Liver (tissue), 9 donors: ENCODE results near the gene C3orf18. TPM values are rescaled to one million over a fixed set of nuclear protein-coding genes. Genes with fewer than 3 reads are reported as not detected.

Source experiments
- DNase-seq: peaks from one replicate; pipeline ENCODE4 v3.0.0-alpha.2; 2017; ENCODE audit warnings: low spot score
- H3K27ac ChIP-seq, 2 donors: one replicate each; pipeline ENCODE4 v1.7.0; 2013; ENCODE audit warnings: inconsistent platforms in 2 of 2, low read length in 2 of 2, control low read depth in 1 of 2, low read depth in 1 of 2, mild to moderate bottlenecking in 1 of 2
- H3K27me3 ChIP-seq, 4 donors: one replicate each; pipeline versions ENCODE4 v1.6.1 to v1.7.0; 2013; ENCODE audit warnings: low read length in 3 of 4, inconsistent platforms in 1 of 4, mild to moderate bottlenecking in 1 of 4, moderate library complexity in 1 of 4; ENCODE audit not compliant: control insufficient read depth in 4 of 4, insufficient read depth in 4 of 4
- H3K36me3 ChIP-seq, 4 donors: one replicate each; pipeline versions ENCODE4 v1.6.1 to v1.7.0; 2013; ENCODE audit warnings: low read length in 3 of 4, mild to moderate bottlenecking in 3 of 4, low read depth in 1 of 4, moderate library complexity in 1 of 4; ENCODE audit not compliant: control insufficient read depth in 4 of 4, insufficient read depth in 3 of 4
- H3K4me1 ChIP-seq, 4 donors: one replicate each; pipeline versions ENCODE4 v1.6.1 to v1.7.0; 2013; ENCODE audit warnings: low read length in 3 of 4, mild to moderate bottlenecking in 3 of 4, moderate library complexity in 1 of 4; ENCODE audit not compliant: control insufficient read depth in 4 of 4, insufficient read depth in 4 of 4
- H3K4me3 ChIP-seq, 3 donors: one replicate each; pipeline versions ENCODE4 v1.6.1 to v1.7.0; 2013; ENCODE audit warnings: low read length in 3 of 3, control low read depth in 1 of 3, low read depth in 1 of 3, mild to moderate bottlenecking in 1 of 3
- H3K9ac ChIP-seq, 2 donors: one replicate each; pipeline ENCODE4 v1.7.0; 2013; ENCODE audit warnings: low read length in 2 of 2, mild to moderate bottlenecking in 2 of 2, moderate library complexity in 2 of 2, control low read depth in 1 of 2, low read depth in 1 of 2
- H3K9me3 ChIP-seq, 4 donors: one replicate each; pipeline versions ENCODE4 v1.6.1 to v1.7.0; 2013; ENCODE audit warnings: low read length in 3 of 4; ENCODE audit not compliant: control insufficient read depth in 4 of 4
- EGR1 ChIP-seq, 2 donors: IDR thresholded peaks; 2 replicates each; pipeline ENCODE4 v1.6.1; 2016 to 2018; ENCODE audit warnings: antibody characterized with exemption in 2 of 2, low read depth in 2 of 2
- FOXA1 ChIP-seq: IDR thresholded peaks from 2 replicates; pipeline ENCODE4 v1.6.1; 2016; ENCODE audit warnings: antibody characterized with exemption
- FOXA2 ChIP-seq: IDR thresholded peaks from 2 replicates; pipeline ENCODE4 v1.6.1; 2016; ENCODE audit warnings: antibody characterized with exemption
- GABPA ChIP-seq, 2 donors: IDR thresholded peaks in 1 of 2; conservative IDR thresholded peaks in 1 of 2; 2 replicates each; pipeline ENCODE4 v1.6.1; 2016; ENCODE audit warnings: antibody characterized with exemption in 2 of 2, mild to moderate bottlenecking in 1 of 2, moderate library complexity in 1 of 2
- HNF4A ChIP-seq, 2 donors: conservative IDR thresholded peaks; 2 replicates each; pipeline ENCODE4 v1.6.1; 2016; ENCODE audit warnings: antibody characterized with exemption in 2 of 2, mild to moderate bottlenecking in 2 of 2
- HNF4G ChIP-seq: IDR thresholded peaks from 2 replicates; pipeline ENCODE4 v1.6.1; 2016; ENCODE audit warnings: antibody characterized with exemption
- JUND ChIP-seq, 2 donors: IDR thresholded peaks; 2 replicates each; pipeline ENCODE4 v1.6.1; 2016; ENCODE audit warnings: antibody characterized with exemption in 2 of 2
- NR2F2 ChIP-seq: IDR thresholded peaks from 2 replicates; pipeline ENCODE4 v1.6.1; 2016; ENCODE audit warnings: antibody characterized with exemption
- RAD21 ChIP-seq, 2 donors: IDR thresholded peaks; 2 replicates each; pipeline ENCODE4 v1.6.1; 2016; ENCODE audit warnings: antibody characterized with exemption in 2 of 2, mild to moderate bottlenecking in 2 of 2
- RXRA ChIP-seq, 2 donors: IDR thresholded peaks; 2 replicates each; pipeline ENCODE4 v1.6.1; 2017 to 2018; ENCODE audit warnings: antibody characterized with exemption in 2 of 2, mild to moderate bottlenecking in 1 of 2
- SP1 ChIP-seq: IDR thresholded peaks from 2 replicates; pipeline ENCODE4 v1.6.1; 2018; ENCODE audit warnings: antibody characterized with exemption, mild to moderate bottlenecking
- TAF1 ChIP-seq: conservative IDR thresholded peaks from 2 replicates; pipeline ENCODE4 v1.6.1; 2016; ENCODE audit warnings: antibody characterized with exemption, mild to moderate bottlenecking
- YY1 ChIP-seq: IDR thresholded peaks from 2 replicates; pipeline ENCODE4 v1.6.1; 2016; ENCODE audit warnings: antibody characterized with exemption, mild to moderate bottlenecking
- WGBS: extraction: QIAGEN DNeasy Blood & Tissue Kit; methylation state at CpG from one replicate; pipeline ENCODE4 v1.1.7; 2013; 5-methylcytosine and 5-hydroxymethylcytosine counted together
- polyA plus RNA-seq, 2 donors: library from polyadenylated mRNA; stranded (reverse) in 1 of 2; unstranded in 1 of 2; fragments of 200-250 nt in 1 of 2; fragments of >200 nt in 1 of 2; fragmentation: Nextera tagmentation in 1 of 2; extraction: Ambion mirVana in 1 of 2; gene quantifications; one replicate each; pipeline versions ENCODE4 v1.2.1 to v1.2.3, GENCODE V29; 2013 to 2015
- total RNA-seq, 2 donors: library from RNA; depleted of rRNA; stranded (reverse); fragments of >200 nt; gene quantifications; one replicate each; pipeline ENCODE4 v1.2.3, GENCODE V29; 2014
- TF ChIP-seq, protein P1 (sequence below): IDR thresholded peaks from 2 replicates; pipeline ENCODE4 v1.6.1; 2016; ENCODE audit warnings: antibody characterized with exemption
- TF ChIP-seq, protein P2 (sequence below): IDR thresholded peaks from 2 replicates; pipeline ENCODE4 v1.6.1; 2016; ENCODE audit warnings: antibody characterized with exemption
- TF ChIP-seq, protein P3 (sequence below): IDR thresholded peaks from 2 replicates; pipeline ENCODE4 v1.6.1; 2016; ENCODE audit warnings: antibody characterized with exemption
- TF ChIP-seq, protein P4 (sequence below): fragments of 150-350 bp; IDR thresholded peaks from 2 replicates; pipeline ENCODE4 v1.5.1; 2017; ENCODE audit warnings: improper control_type of control experiment, low read depth, low read length; ENCODE audit not compliant: missing input control
- donor health status: healthy.
- donor health status: healthy.
- donor health status: healthy.
- donor health status: healthy.
- donor health status: healthy.

Gene C3orf18
- total and polyA plus RNA-seq, 4 donors = 0.54 to 2.7 (median 1.5) TPM

DNA sequence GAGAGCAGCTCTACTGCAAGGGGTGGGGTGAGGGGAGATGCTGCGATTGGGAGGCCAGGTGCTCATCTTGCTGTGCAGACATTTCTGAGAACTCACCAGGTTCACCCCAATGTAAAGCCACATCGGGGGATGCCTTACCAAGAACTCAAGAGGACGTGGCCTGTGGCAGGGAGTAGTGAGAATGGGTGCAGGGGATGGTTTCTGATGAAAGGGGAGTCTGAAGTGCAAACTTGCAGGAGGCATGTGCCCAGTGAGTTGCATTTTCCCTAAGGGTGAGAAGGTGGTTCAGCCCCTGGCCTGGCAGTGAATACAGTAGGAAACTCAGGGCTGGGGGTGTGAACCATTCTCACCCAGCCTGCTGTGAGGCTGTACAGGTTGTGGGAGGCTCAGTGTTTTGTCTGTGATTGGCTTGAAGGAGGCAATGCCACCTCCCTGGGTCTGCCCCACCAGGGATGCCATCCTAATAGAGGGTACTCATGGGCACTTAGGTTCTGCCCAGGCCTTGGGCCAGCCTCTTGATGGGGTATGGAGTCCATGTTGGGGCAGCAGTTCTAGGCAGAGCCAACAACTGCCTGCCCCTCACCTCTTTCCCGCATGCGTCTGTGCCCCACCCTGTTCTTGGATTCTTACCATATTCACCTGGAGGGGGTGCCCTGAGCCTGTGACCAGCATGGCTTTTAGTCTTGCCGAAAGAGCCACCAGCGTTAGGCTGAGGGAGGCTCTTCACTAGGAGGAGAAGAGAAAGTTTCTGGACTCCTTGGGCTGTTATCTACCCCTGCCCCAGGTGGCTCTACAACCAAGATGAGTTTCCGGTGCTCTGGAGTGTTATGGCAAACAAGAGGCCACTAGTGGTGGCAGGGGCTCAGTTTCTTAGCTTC, 6.3 kb upstream of the C3orf18 start:
- peak; percentile 15 to 49 for TF ChIP-seq RAD21 (IDR thresholded peaks at IDR 0.05)
- TF ChIP-seq, protein P1, sequence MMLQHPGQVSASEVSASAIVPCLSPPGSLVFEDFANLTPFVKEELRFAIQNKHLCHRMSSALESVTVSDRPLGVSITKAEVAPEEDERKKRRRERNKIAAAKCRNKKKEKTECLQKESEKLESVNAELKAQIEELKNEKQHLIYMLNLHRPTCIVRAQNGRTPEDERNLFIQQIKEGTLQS = no peak
- H3K27ac ChIP-seq = no peak overlapping the region
- H3K36me3 ChIP-seq = peaks cover 0 to 11% (median 3%) of the 10 kb centered on the region in 4 donors
- H3K27me3 ChIP-seq = no peaks in the 10 kb centered on the region
- no peaks in the 10 kb centered on the region for H3K9me3 ChIP-seq
- WGBS = 79% methylated on average over 8 of the region's 8 CpGs
- no peak overlapping the region for H3K4me3 ChIP-seq
- no peak for DNase-seq
- H3K4me1 ChIP-seq = peaks cover 3 to 49% (median 41%) of the 10 kb centered on the region in 4 donors
- H3K9ac ChIP-seq = no peak overlapping the region

DNA sequence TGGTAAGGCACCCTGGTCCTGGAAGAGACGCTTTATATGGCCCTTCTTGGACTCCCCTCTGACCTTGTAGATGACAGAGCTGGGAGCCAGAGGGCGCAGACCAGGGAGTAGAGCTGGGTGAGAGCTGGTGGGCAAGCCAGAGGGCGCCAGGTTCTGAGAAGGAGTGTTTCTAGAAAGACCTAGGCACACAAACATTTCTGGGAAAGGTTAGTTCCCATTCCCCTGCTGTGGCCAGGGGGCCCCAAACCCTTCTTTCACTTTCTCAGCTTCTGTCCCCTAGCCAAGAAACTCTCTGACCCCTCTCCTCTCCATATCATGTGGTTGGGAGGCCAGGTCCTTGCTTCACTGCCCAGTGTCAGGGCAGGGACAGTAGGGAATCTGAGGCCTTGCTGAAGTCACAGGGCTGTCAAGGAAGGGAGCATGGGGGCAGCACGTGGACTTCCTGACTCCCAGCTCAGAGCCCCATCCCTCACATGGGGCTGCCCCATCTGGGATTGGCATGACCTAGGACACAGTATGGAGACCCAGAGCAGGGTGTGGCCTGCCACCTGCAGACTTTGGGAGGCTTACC, 5.3 kb upstream of the C3orf18 start:
- no peak overlapping the region for H3K9ac ChIP-seq
- peaks cover 7 to 54% (median 45%) of the 10 kb centered on the region in 4 donors for H3K4me1 ChIP-seq
- TF ChIP-seq FOXA1 = no peak
- TF ChIP-seq NR2F2 = no peak
- no peak for TF ChIP-seq HNF4G
- TF ChIP-seq YY1 = no peak
- no peak for TF ChIP-seq GABPA (IDR thresholded peaks at IDR 0.05 in 1 of 2, conservative IDR thresholded peaks at IDR 0.05 in 1 of 2)
- no peak for TF ChIP-seq SP1
- TF ChIP-seq FOXA2 = no peak
- TF ChIP-seq, protein P2, sequence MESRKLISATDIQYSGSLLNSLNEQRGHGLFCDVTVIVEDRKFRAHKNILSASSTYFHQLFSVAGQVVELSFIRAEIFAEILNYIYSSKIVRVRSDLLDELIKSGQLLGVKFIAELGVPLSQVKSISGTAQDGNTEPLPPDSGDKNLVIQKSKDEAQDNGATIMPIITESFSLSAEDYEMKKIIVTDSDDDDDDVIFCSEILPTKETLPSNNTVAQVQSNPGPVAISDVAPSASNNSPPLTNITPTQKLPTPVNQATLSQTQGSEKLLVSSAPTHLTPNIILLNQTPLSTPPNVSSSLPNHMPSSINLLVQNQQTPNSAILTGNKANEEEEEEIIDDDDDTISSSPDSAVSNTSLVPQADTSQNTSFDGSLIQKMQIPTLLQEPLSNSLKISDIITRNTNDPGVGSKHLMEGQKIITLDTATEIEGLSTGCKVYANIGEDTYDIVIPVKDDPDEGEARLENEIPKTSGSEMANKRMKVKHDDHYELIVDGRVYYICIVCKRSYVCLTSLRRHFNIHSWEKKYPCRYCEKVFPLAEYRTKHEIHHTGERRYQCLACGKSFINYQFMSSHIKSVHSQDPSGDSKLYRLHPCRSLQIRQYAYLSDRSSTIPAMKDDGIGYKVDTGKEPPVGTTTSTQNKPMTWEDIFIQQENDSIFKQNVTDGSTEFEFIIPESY = no peak
- no peak for TF ChIP-seq JUND (IDR thresholded peaks at IDR 0.05)
- TF ChIP-seq EGR1 (IDR thresholded peaks at IDR 0.05; ENCODE audit: low read depth in 2 of 2) = no peak
- TF ChIP-seq RXRA (IDR thresholded peaks at IDR 0.05) = no peak
- TF ChIP-seq RAD21 (IDR thresholded peaks at IDR 0.05) = no peak
- TF ChIP-seq, protein P1 = no peak
- TF ChIP-seq, protein P3, sequence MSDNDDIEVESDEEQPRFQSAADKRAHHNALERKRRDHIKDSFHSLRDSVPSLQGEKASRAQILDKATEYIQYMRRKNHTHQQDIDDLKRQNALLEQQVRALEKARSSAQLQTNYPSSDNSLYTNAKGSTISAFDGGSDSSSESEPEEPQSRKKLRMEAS = no peak
- no peak for TF ChIP-seq TAF1
- H3K4me3 ChIP-seq = no peak overlapping the region
- H3K9me3 ChIP-seq = no peaks in the 10 kb centered on the region
- no peaks in the 10 kb centered on the region for H3K27me3 ChIP-seq
- peak overlapping the region in 1 of 2 donors; percentile 38 for H3K27ac ChIP-seq
- WGBS = 73% methylated on average over 4 of the region's 4 CpGs
- no peak for DNase-seq
- H3K36me3 ChIP-seq = peaks cover 0 to 8% (median 1%) of the 10 kb centered on the region in 4 donors

DNA sequence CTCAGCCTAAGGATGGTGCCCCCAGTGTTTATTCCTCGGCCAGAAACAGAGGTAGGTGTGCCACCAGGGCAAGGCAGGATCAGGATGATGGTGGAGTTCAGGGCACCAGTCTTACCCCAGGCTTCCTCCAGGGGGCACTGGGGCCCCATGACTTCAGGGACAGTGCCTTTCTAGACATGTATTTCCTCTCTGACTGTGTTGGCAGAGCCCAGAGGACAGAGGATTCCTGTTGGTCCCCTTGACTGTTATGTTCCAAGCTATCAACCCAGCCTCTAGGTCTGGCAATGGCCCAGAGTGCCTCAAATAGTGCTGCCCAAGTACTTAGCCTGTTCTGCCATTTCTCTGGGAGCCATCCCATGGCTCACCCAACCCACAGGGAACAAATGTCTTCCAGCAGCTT, 4.6 kb upstream of the C3orf18 start:
- 3% methylated on average over 1 of the region's 1 CpG for WGBS
- peaks cover 0 to 3% (median 1%) of the 10 kb centered on the region in 4 donors for H3K36me3 ChIP-seq
- H3K9ac ChIP-seq = no peak overlapping the region
- no peak overlapping the region for H3K4me3 ChIP-seq
- peak; percentile 81 for DNase-seq
- no peaks in the 10 kb centered on the region for H3K9me3 ChIP-seq
- H3K27me3 ChIP-seq = no peaks in the 10 kb centered on the region
- peak overlapping the region in 1 of 2 donors; percentile 38 for H3K27ac ChIP-seq
- peaks cover 12 to 61% (median 50%) of the 10 kb centered on the region in 4 donors for H3K4me1 ChIP-seq
- TF ChIP-seq GABPA (IDR thresholded peaks at IDR 0.05 in 1 of 2, conservative IDR thresholded peaks at IDR 0.05 in 1 of 2) (peak in 1 of 2 donors; percentile 20), HNF4G (no peak), HNF4A (conservative IDR thresholded peaks at IDR 0.05) (peak in 1 of 2 donors; percentile 11), JUND (IDR thresholded peaks at IDR 0.05) (no peak), RXRA (IDR thresholded peaks at IDR 0.05) (no peak), EGR1 (IDR thresholded peaks at IDR 0.05; ENCODE audit: low read depth in 2 of 2) (no peak), NR2F2 (no peak), TAF1 (no peak), SP1 (no peak)
- TF ChIP-seq, protein P1 = no peak
- TF ChIP-seq, protein P2 = no peak
- TF ChIP-seq, protein P3 = no peak
- TF ChIP-seq, protein P4, sequence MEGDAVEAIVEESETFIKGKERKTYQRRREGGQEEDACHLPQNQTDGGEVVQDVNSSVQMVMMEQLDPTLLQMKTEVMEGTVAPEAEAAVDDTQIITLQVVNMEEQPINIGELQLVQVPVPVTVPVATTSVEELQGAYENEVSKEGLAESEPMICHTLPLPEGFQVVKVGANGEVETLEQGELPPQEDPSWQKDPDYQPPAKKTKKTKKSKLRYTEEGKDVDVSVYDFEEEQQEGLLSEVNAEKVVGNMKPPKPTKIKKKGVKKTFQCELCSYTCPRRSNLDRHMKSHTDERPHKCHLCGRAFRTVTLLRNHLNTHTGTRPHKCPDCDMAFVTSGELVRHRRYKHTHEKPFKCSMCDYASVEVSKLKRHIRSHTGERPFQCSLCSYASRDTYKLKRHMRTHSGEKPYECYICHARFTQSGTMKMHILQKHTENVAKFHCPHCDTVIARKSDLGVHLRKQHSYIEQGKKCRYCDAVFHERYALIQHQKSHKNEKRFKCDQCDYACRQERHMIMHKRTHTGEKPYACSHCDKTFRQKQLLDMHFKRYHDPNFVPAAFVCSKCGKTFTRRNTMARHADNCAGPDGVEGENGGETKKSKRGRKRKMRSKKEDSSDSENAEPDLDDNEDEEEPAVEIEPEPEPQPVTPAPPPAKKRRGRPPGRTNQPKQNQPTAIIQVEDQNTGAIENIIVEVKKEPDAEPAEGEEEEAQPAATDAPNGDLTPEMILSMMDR = peak; percentile 97
